CD4-positive, alpha-beta T cell treated with Interleukin-1 beta for 1 hour (primary cell): ENCODE results near the gene IQSEC1.
"Not testable (repeated sequence)": the region's sequence is repeated elsewhere in the genome, so short reads cannot be mapped to it uniquely, and the experiment has no call there.

ENCODE experiments used
- DNase-seq, 2 donors: peaks; one replicate each; pipeline ENCODE4 v3.0.0-alpha.2; 2020 to 2022

Gene IQSEC1

GRCh38 chr3:12884790-12885582 lies 188.2 kb downstream of the IQSEC1 start:
- DNase-seq: no peak

DNA sequence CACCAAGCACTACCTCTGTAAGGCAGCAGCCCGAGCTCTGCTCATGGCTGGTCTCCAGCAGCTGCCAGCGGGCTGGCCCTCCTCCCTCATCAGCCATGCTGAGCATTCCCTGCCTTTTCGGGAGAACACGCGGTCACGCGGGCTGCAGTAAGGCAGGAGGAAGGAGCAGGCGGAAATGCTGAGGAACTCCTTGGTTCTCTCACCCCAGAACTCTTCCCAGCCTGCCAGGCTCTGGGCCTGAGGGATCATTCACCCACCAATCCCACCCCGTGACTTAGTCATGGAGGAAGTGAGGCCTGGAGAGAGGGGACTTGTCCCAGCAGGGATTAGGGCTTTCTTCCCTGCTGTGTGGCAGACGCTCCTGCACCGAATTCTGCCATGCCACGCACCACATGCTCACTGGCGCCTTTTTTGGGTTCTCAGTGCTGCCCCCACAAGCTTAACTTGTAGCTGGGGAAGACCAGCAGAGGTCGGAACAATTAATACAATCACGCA lies 189.0 kb downstream of the IQSEC1 start:
- DNase-seq: no peak

DNA sequence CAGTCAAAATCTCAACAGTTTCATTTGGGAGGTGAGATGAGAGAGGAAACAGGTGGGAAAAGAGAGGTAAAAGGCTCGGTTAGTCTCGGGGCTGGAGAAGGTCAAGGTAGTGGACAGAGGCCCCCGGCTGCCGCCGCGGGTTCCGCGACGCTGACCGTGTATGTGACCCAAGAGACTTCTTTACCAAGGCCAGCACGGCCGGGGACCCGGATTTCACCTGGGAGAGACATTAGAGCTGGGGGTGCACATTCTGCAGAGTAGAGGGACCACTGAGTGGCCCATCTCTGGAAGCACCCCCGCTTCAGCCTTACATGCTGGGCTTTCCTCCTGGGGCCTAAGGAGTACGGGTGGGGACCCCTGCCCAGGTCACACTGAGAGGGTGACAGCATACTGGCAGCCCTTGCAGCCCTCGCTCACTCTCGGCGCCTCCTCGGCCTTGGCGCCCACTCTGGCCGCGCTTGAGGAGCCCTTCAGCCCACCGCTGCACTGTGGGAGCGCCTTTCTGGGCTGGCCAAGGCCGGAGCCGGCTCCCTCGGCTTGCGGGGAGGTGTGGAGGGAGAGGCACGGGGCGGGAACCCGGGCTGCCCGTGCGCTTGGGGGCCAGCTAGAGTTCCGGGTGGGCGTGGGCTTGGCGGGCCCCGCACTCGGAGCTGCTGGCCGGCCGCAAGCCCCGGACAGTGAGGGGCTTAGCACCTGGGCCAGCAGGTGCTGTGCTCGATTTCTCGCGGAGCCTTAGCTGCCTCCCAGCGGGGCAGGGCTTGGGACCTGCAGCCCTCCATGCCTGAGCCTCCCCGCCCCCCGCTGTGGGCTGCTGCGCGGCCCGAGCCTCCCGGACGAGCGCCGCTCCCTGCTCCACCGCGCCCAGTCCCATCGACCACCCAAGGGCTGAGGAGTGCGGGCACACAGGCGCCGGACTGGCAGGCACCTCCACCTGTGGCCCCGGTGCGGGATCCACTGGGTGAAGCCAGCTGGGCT lies 190.6 kb downstream of the IQSEC1 start:
- DNase-seq: no peak

DNA sequence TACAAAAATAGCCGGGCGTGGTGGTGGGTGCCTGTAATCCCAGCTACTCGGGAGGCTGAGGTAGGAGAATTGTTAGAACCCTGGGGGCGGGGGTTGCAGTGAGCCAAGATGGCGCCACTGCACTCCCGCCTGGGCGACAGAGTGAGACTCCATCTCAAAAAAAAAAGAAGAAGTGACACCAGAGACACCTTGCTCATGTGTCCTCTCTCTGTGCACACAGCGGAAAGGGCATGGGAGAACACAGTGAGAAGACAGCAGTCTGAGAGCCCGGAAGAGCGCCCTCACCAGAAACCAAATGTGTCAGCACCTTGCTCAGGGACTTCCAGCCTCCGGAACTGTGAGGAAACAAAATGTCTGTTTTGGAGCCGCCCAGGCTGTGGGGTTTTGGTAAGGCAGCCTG lies 191.4 kb downstream of the IQSEC1 start:
- not testable (repeated sequence) for DNase-seq

- no peak for DNase-seq
Observed at GRCh38 chr3:12879191-12879815, 193.9 kb downstream of the IQSEC1 start.

DNA sequence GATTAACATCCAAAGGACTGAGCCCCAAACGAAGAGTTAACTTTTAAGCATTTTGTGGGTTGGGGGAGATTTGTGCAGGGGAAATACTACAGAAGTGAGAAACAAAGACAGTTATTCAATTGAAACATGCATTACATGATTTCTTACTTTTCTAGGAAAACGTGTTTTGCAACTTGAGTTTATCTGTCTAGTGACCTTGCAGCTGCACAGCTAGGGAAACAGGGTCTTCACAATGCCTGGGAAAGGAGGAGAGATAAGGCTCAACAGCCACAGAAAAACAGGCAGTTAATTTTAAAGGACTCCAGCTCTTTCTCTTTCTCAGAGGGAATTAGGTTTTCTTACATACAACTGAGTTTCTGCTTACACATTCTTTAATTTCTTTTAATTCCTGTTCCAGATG lies 194.5 kb downstream of the IQSEC1 start:
- DNase-seq: not testable (repeated sequence)

- no peak for DNase-seq
Observed at GRCh38 chr3:12878141-12878574, 195.1 kb downstream of the IQSEC1 start.

DNA sequence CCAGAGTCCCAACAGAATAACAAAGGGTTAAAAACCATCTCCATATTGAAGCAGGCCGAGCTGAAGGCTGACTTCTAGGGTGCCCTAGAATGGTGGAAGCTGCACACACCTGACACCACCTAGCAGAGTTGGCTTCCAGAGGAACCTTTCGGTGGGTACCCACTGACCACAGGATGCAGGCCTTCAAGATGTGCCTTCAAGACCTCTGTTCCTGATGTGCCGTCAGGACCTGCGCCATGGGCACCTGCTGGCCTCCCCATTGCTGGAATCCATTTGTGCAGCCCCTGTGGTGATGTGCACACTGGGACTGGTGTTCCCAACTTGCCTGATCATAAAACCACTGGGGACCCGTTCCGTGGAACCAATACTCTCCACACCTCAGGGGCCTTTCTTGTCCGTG lies 196.2 kb downstream of the IQSEC1 start:
- DNase-seq: no peak

DNA sequence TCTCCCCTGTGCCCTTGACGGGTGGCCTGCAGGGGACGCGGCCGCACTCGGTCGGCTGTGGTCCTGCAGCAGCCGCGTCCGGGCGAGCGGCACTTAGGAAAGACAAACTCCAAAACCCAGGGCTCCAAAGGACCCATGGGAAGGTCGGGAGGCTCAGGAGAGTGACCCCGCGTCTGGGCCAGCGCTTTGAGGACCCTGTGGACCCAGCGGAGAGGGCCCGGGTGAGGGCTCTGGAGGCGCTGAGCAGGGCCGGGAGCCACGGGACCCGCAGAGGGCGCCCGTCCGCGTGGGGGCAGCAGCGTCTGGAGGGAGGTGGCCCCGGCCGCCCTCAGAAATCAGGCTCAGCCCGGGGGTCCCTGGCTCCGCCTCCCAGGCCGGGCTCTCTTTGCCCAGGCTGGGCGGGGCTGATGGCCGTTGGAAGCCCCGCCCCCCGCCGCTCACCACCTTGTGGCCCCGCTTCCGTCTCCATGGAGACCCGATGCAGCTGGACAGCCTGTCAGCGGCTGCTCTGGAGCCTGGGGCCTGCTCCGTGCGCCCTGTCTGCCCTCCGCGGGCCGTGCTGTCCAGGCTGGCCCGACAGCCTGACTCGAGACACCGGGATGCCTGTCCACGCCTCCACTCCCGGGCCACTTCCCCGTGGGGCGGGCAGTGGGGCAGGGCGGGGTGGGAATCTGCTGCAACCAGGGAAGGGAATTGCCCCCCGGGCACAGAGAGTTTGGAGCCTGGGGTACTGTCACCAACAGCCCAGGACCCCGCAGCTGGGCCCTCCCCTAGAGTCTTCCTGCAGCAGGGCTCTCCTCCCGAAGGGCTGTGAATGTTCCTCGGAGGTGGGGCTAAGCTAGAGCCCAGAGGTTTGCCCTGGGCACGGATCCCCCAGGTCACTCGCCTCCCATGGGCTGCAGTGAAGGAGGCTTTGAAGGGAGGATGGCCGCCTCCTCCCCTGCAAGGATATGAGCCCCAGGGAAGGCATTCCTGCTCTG lies 197.1 kb downstream of the IQSEC1 start:
- DNase-seq: peak in 1 of 2 donors; percentile 15

DNA sequence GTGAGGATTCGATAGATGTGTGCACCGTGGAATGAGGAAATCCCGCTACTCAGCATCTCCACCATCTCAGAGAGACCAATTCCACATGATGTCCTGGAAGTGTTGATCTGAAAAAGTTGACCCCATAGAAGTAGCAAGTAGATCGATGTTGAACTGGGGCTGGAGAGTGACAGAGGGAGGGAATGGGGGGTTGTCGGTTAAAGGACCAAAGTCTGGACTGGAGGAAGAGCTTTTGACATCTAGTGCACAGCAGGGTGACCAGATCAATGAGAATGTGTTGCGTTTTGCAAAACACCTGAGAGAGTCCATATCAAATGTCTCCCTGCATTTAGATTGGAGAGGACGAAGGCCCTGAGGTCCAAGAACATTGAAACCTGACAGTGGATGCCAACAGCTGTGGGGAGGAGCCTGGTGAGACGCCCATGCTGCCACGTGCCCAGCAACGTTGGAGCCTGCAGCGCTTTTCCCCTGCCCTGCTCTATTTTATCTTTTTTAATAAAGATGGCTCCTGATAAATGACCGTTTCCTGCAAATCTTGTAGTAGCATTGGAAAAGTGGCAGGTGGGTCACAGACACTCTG lies 201.7 kb downstream of the IQSEC1 start:
- no peak for DNase-seq

DNA sequence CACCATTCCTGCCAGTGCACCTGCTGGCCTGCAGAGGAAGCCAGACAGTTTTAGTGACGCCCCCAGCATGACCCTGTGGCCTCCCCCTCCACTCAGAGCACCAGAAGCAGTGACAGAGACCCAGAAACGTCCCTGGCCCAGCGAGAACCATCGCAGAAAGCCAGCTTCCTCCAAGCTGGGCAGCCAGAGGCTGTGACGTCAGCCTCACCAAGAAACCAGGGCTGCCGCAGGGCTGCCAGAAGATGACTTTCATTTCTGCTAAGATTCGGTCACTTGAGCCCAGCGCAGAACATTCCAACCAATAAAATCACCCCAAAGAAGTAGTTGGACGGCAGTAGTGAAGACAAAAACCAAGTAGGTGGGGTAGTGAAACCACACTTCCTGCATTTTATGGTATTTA lies 202.3 kb downstream of the IQSEC1 start:
- DNase-seq: peak; percentile 54 to 62

DNA sequence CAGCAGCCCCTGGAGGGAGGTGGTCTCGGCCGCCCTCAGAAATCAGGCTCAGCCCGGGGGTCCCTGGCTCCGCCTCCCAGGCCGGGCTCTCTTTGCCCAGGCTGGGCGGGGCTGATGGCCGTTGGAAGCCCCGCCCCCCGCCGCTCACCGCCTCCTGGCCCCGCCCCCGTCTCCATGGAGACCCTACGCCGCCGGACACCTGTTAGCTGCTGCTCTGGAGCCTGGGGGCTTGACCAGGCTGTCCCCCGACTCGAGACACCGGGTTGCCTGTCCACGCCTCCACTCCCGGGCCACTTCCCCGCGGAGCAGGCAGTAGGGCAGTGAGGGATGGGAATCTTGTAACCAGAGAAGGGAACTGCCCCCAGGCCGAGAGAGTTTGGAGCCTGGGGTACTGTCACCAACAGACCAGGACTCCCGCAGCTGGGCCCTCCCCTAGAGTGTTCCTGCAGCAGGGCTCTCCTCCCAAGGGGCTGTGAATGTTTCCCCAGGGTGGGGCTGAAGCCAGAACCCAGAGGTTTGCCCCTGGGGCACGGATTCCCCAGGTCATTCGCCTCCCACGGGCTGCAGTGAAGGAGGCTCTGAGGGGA lies 204.1 kb downstream of the IQSEC1 start:
- DNase-seq: peak; percentile 14 to 28

GRCh38 chr3:12868039-12869034 lies 204.9 kb downstream of the IQSEC1 start:
- DNase-seq: peak; percentile 59 to 67

GRCh38 chr3:12866836-12867235 lies 206.4 kb downstream of the IQSEC1 start:
- no peak for DNase-seq

GRCh38 chr3:12865271-12865670 lies 208.0 kb downstream of the IQSEC1 start:
- DNase-seq: no peak

- no peak for DNase-seq
Observed at GRCh38 chr3:12862387-12862786, 210.8 kb downstream of the IQSEC1 start.

DNA sequence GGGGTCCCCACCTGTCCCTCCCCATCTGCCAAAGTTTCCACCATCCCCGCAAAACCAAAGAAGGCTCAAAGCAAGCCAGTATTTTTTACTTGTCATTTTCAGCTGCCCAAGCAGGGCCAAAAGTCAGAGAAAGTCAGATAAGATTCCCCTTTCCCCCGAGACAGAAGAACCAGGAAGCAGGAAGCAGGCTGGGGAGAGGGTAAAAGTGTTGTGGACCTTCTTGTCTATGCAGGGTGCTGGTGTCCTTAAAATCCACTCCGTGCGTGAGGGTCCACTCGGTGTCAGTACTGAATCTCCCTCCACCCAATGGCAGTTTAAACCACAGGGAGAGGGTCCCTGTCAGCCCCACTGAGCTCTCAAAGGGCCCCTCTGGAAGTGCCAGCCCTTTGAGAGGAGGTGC lies 211.6 kb downstream of the IQSEC1 start:
- DNase-seq: no peak

DNA sequence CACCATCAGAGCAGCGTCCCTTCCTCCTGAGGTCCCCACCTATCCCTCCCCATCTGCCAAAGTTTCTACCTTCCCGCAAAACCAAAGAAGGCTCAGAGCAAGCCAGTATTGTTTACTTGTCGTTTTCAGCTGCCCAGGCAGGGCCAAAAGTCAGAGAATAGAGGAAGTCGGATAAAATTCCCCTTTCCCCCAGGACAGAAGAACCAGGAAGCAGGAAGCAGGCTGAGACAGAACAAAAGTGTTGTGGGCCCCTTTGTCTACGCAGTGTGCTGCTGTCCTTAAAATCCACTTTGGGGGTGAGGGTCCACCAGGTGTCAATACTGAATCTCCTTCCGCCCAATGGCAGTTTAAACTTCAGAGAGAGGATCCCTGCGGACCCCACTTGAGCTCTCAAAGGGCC lies 213.4 kb downstream of the IQSEC1 start:
- DNase-seq: no peak

DNA sequence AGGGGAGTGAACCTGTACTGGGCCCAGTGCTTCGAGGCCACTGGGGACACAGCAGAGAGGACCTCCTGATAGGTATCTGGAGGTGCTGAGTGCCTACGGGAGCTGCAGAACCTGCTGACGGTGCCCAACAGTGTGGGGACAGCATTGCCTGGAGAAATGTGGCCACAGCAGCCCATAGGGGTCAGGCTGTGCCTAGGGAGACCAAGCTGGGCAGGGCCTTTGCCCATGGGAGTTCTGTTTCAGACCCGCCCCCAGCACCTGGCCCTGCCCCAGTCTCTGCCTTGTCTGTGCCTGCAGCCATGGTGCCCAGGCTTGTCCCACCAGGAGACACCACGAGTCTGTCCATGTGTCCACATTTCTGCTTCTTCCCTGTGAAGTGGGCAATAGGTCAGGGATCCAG lies 216.6 kb downstream of the IQSEC1 start:
- DNase-seq: no peak

DNA sequence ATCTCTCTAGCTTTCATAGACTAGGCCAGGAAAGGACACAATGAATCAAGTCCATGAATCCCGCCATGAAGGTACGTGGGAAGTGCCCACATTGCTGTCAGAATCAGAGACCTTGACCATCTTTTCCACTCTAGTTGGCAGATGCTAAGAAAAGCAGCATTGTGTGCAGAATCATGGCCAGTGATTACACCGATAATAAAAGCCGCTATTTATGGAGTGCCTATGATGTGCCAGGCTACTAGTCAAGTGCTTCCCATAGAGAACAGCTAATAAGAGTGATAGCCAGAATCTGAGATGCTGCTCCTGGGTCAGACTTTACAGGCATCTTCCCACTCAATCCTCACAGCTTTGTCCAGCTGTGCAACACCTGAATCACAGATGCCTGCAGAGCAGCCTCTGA lies 218.7 kb downstream of the IQSEC1 start:
- DNase-seq: no peak
